ENCODE results near the gene PLA2G2C. TPM values are rescaled to one million over a fixed set of nuclear protein-coding genes. Genes with fewer than 3 reads are reported as not detected.

The PLA2G2C gene
- total RNA-seq, 4 donors from 2014 or later, result not detected

GRCh38 chr1:20115916-20116315 lies 70.4 kb downstream of the PLA2G2C start:
- Histone ChIP-seq H3K9me3 (no peaks in the 10 kb centered on the region), H3K27ac (no peak overlapping the region), H3K4me3 (no peak overlapping the region), H3K4me1 (no peaks in the 10 kb centered on the region), H3K27me3 (peaks cover 0 to 6% (median 0%) of the 10 kb centered on the region in 3 donors), H3K36me3 (no peaks in the 10 kb centered on the region)
- TF ChIP-seq CTCF (IDR thresholded peaks at IDR 0.05 in 4 of 5, conservative IDR thresholded peaks at IDR 0.05 in 1 of 5), result no peak
- no peak for TF ChIP-seq POLR2A (IDR thresholded peaks at IDR 0.05)
- ATAC-seq (no peak), DNase-seq (no peak)
- intact Hi-C loops (cut with DNase I; ENCODE audit: low total_unique reads), result no loop called here
- in situ Hi-C loops (cut with MboI; ENCODE audit: low sequenced_read_pairs in 4 of 4), result no loop called here

DNA sequence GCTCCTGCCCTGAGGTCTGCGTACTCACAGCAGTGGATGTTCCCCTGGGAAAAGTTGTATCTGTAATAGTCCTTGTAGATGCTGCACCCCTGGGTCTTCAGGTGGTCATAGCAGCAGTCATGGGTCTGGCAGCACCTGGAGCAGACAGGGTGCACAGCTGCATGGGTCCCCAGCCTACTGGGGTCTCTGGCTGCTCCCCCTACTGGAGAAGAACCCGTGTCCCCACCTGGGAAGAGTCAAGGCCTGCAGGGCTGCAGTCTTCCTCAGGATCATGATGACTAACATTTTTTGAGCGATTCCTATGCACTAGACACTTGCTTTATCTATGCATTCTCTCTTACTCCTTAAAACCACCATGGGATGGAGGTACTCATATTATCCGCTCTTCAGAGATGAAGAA lies 70.8 kb downstream of the PLA2G2C start:
- in situ Hi-C loops (cut with MboI; ENCODE audit: low sequenced_read_pairs in 4 of 4) (no loop called here), intact Hi-C loops (cut with DNase I; ENCODE audit: low total_unique reads) (no loop called here)
- ATAC-seq (no peak), DNase-seq (no peak)
- H3K9me3 ChIP-seq, result no peaks in the 10 kb centered on the region
- H3K4me1 ChIP-seq, result no peaks in the 10 kb centered on the region
- H3K27me3 ChIP-seq, result peaks cover 0 to 6% (median 0%) of the 10 kb centered on the region in 3 donors
- H3K4me3 ChIP-seq, result no peak overlapping the region
- TF ChIP-seq CTCF (IDR thresholded peaks at IDR 0.05 in 4 of 5, conservative IDR thresholded peaks at IDR 0.05 in 1 of 5) (no peak), POLR2A (IDR thresholded peaks at IDR 0.05) (no peak)
- no peak overlapping the region for H3K27ac ChIP-seq
- no peaks in the 10 kb centered on the region for H3K36me3 ChIP-seq

GRCh38 chr1:20114021-20114648 lies 72.2 kb downstream of the PLA2G2C start:
- intact Hi-C loops (cut with DNase I; ENCODE audit: low total_unique reads), result no loop called here
- Histone ChIP-seq H3K4me1 (no peaks in the 10 kb centered on the region), H3K27me3 (peaks cover 0 to 6% (median 0%) of the 10 kb centered on the region in 3 donors), H3K27ac (no peak overlapping the region), H3K4me3 (no peak overlapping the region), H3K9me3 (no peaks in the 10 kb centered on the region), H3K36me3 (no peaks in the 10 kb centered on the region)
- no peak for ATAC-seq
- no peak for DNase-seq
- TF ChIP-seq CTCF (IDR thresholded peaks at IDR 0.05 in 4 of 5, conservative IDR thresholded peaks at IDR 0.05 in 1 of 5), result no peak
- no peak for TF ChIP-seq POLR2A (IDR thresholded peaks at IDR 0.05)
- in situ Hi-C loops (cut with MboI; ENCODE audit: low sequenced_read_pairs in 4 of 4), result no loop called here

Other genes with a start within 250 kb of the PLA2G2C start
- gene PLA2G2A, start 206.9 kb downstream of the PLA2G2C start, total RNA-seq, result 10 to 100 TPM in 2 of 4 donors, 1 to 10 TPM in 2; 6.2 to 19.3 (median 13.6) TPM
- not detected for gene PLA2G5, start 116.3 kb downstream of the PLA2G2C start, total RNA-seq
- gene PLA2G2D, start 67.0 kb downstream of the PLA2G2C start, total RNA-seq, result not detected
- gene PLA2G2F, start 47.2 kb downstream of the PLA2G2C start, total RNA-seq, result not detected
- 1 to 10 TPM in 1 of 4 donors, under 1 TPM in 2, not detected in 1; 0.18 to 4.3 (median 0.19) TPM for gene UBXN10, start 422 bp downstream of the PLA2G2C start, total RNA-seq
- gene VWA5B1, start 104.4 kb upstream of the PLA2G2C start, total RNA-seq, result under 1 TPM in 1 of 4 donors, not detected in 3; 0.25 TPM

Measured in gastrocnemius medialis (tissue), 4 donors.